Measurements from ENCODE around the gene STARD5. TPM values are rescaled to one million over a fixed set of nuclear protein-coding genes. Genes with fewer than 3 reads are reported as not detected.

The STARD5 gene
- total and polyA plus RNA-seq, 9 of the 15 experiments (the other 6 are each of a cell fraction or from before 2014, with no cell fraction given): 1.7 to 5.7 (median 2.2) TPM

GRCh38 chr15:81356252-81356651 is 32.3 kb upstream of the STARD5 start:
- WGBS (ENCODE audit: insufficient coverage, low coverage, missing lambda C conversion rate): 7% methylated on average over 5 of the region's 5 CpGs
- peaks cover 3 to 35% of the 10 kb centered on the region in 2 experiments for H3K27me3 ChIP-seq (ENCODE audit: control insufficient read depth in 2 of 2, insufficient read depth in 2 of 2, low read length in 2 of 2)
- H3K36me3 ChIP-seq (ENCODE audit: control insufficient read depth, insufficient read depth, low read length): no peaks in the 10 kb centered on the region
- no TSS peak for BruUV-seq (replicated peaks)
- FAIRE-seq (no peak), DNase-seq (ENCODE audit: extremely low read depth in 1 of 4, low spot score in 3 of 4) (no peak), ATAC-seq (no peak)
- H3K9ac ChIP-seq (ENCODE audit: insufficient read depth in 1 of 2, low read depth in 2 of 2, low read length in 2 of 2): no peak overlapping the region
- H3K9me1 ChIP-seq (ENCODE audit: control insufficient read depth, insufficient read depth, low read length): no peaks in the 10 kb centered on the region
- POLR2A ChIA-PET: interaction anchor here (0.6 to 1.1 kb wide), 3 partner anchors 15 to 37 kb away, joined by 3 to 6 read pairs (median 3); no protein-coding TSS in a partner anchor
- CTCF ChIA-PET (ENCODE audit: low intra/inter-chr PET ratio): no interaction called here
- no peaks in the 10 kb centered on the region for H3K79me2 ChIP-seq (ENCODE audit: control insufficient read depth, insufficient read depth, low read length)
- H3K9me3 ChIP-seq (replicated peaks; ENCODE audit: control insufficient read depth, insufficient read depth, low read depth, low read length): no peaks in the 10 kb centered on the region
- H4K20me1 ChIP-seq (replicated peaks; ENCODE audit: control insufficient read depth, insufficient read depth, low read length): no peaks in the 10 kb centered on the region
- in situ Hi-C loops (cut with MboI) (no loop called here), intact Hi-C loops (cut with micrococcal nuclease) (no loop called here)
- H2AFZ ChIP-seq (ENCODE audit: low read depth, low read length): no peak overlapping the region
- H3K4me3 ChIP-seq: no peak overlapping the region
- no peaks in the 10 kb centered on the region for H3K4me1 ChIP-seq (replicated peaks in 1 of 2; ENCODE audit: control insufficient read depth in 2 of 2, insufficient read depth in 2 of 2, low read length in 2 of 2)
- no peak overlapping the region for H3K4me2 ChIP-seq (ENCODE audit: insufficient read depth, low read length)
- H3K27ac ChIP-seq (ENCODE audit: extremely low read depth, low read depth, low read length): no peak overlapping the region
- no peak for TF ChIP-seq ATF1 (CRISPR knock-in tag; IDR thresholded peaks at IDR 0.05)
- no peak for TF ChIP-seq ATF1 (tag; IDR thresholded peaks at IDR 0.05)
- no peak for TF ChIP-seq CBFA2T2 (conservative IDR thresholded peaks at IDR 0.05)
- no peak for TF ChIP-seq RREB1 (CRISPR knock-in tag; IDR thresholded peaks at IDR 0.05)
- TF ChIP-seq ZNF124 (CRISPR knock-in tag; IDR thresholded peaks at IDR 0.05): no peak
- no peak for TF ChIP-seq L3MBTL2 (IDR thresholded peaks at IDR 0.05)
- TF ChIP-seq ZBTB5 (IDR thresholded peaks at IDR 0.05): no peak
- no peak for TF ChIP-seq NR2C1 (IDR thresholded peaks at IDR 0.05)
- no peak for TF ChIP-seq NR2C1 (tag; IDR thresholded peaks at IDR 0.05)
- no peak for TF ChIP-seq GABPB1 (CRISPR knock-in tag; IDR thresholded peaks at IDR 0.05)
- no peak for TF ChIP-seq ZNF3 (CRISPR knock-in tag; IDR thresholded peaks at IDR 0.05)
- no peak for TF ChIP-seq IRF9 (tag; IDR thresholded peaks at IDR 0.05)
- TF ChIP-seq BACH1 (tag; IDR thresholded peaks at IDR 0.05): no peak
- TF ChIP-seq FUS (optimal IDR thresholded peaks at IDR 0.05; ENCODE audit: low read depth, low read length): no peak
